HepG2 (cell line): Measurements from ENCODE around the gene N4BP2L1. TPM values are rescaled to one million over a fixed set of nuclear protein-coding genes. Genes with fewer than 3 reads are reported as not detected.

ENCODE experiments used
- DMTF1 ChIP-seq: sonication (generic); formaldehyde crosslinking; IDR thresholded peaks from 2 replicates; pipeline ENCODE4 v1.4.0; 2020; ENCODE audit warnings: mild to moderate bottlenecking, missing genetic modification reagents
- E2F5 ChIP-seq: sonication (generic); formaldehyde crosslinking; conservative IDR thresholded peaks from 2 replicates; pipeline ENCODE4 v1.4.0; 2020; ENCODE audit warnings: missing genetic modification reagents
- FOSL2 ChIP-seq: sonication (generic); formaldehyde crosslinking; IDR thresholded peaks from 2 replicates; pipeline ENCODE4 v1.4.0; 2020; ENCODE audit warnings: missing genetic modification reagents
- GATAD1 ChIP-seq: IDR thresholded peaks from 2 replicates; pipeline ENCODE4 v1.6.1; 2016; ENCODE audit warnings: missing genetic modification reagents, missing compliant biosample characterization
- GATAD2A ChIP-seq: IDR thresholded peaks from 2 replicates; pipeline ENCODE4 v1.6.1; 2016
- HMGXB4 ChIP-seq, 2 experiments: sonication (generic) in 1 of 2; formaldehyde crosslinking in 1 of 2; IDR thresholded peaks; 2 replicates each; pipeline versions ENCODE4 v1.4.0 to v1.6.1; 2018 to 2020; ENCODE audit warnings: missing genetic modification reagents in 2 of 2, borderline replicate concordance in 1 of 2, low read depth in 1 of 2, mild to moderate bottlenecking in 1 of 2, missing biosample characterization in 1 of 2
- IRF9 ChIP-seq: sonication (generic); formaldehyde crosslinking; IDR thresholded peaks from 2 replicates; pipeline ENCODE4 v1.8.0; 2022; ENCODE audit warnings: missing genetic modification reagents, mild to moderate bottlenecking, borderline replicate concordance
- KLF11 ChIP-seq: IDR thresholded peaks from 2 replicates; pipeline ENCODE4 v1.6.1; 2016; ENCODE audit warnings: missing compliant biosample characterization
- NCOR1 ChIP-seq: fragments of 200-600 bp; sonication (generic); IDR thresholded peaks from 2 replicates; pipeline ENCODE4 v1.7.0; 2017; ENCODE audit warnings: antibody characterized with exemption, low read length, borderline replicate concordance
- NR2C2 ChIP-seq: sonication (generic); formaldehyde crosslinking; IDR thresholded peaks from 2 replicates; pipeline ENCODE4 v1.4.0; 2020; ENCODE audit warnings: missing genetic modification reagents, mild to moderate bottlenecking, moderate library complexity, borderline replicate concordance
- RNF219 ChIP-seq: sonication (generic); formaldehyde crosslinking; IDR thresholded peaks from 2 replicates; pipeline ENCODE4 v1.5.0; 2020; ENCODE audit warnings: mild to moderate bottlenecking, missing genetic modification reagents
- SMAD3 ChIP-seq: sonication (generic); formaldehyde crosslinking; IDR thresholded peaks from 2 replicates; pipeline ENCODE4 v1.4.0; 2020; ENCODE audit warnings: missing genetic modification reagents
- TEF ChIP-seq: sonication (generic); formaldehyde crosslinking; IDR thresholded peaks from 2 replicates; pipeline ENCODE4 v1.5.0; 2020; ENCODE audit warnings: missing genetic modification reagents
- YEATS2 ChIP-seq: sonication (generic); formaldehyde crosslinking; IDR thresholded peaks from 2 replicates; pipeline ENCODE4 v1.4.0; 2020; ENCODE audit warnings: missing genetic modification reagents, borderline replicate concordance
- ZBED4 ChIP-seq: sonication (generic); formaldehyde crosslinking; IDR thresholded peaks from 2 replicates; pipeline ENCODE4 v1.4.0; 2020; ENCODE audit warnings: missing genetic modification reagents, borderline replicate concordance
- ZNF430 ChIP-seq: sonication (generic); formaldehyde crosslinking; IDR thresholded peaks from 2 replicates; pipeline ENCODE4 v1.9.0; 2021; ENCODE audit warnings: mild to moderate bottlenecking, missing genetic modification reagents
- polyA plus RNA-seq, 8 experiments: library from polyadenylated mRNA; depleted of rRNA in 3 of 8; stranded (reverse) in 7 of 8; unstranded in 1 of 8; fragments of >200 nt; fragmentation: Illumina TruSeq in 4 of 8; extraction: Trizol in 4 of 8; gene quantifications; 2 replicates each; pipeline versions ENCODE4 v1.2.1 to v1.2.3, GENCODE V29; 2011 to 2016; ENCODE audit warnings: low read depth in 4 of 8, missing spikeins in 1 of 8, mixed read lengths in 1 of 8; ENCODE audit not compliant: insufficient read depth in 1 of 8
- total RNA-seq, 5 experiments: library from RNA; depleted of rRNA; stranded (reverse); fragments of >200 nt; fragmentation: Illumina TruSeq; extraction: Trizol; gene quantifications; 2 replicates each; pipeline ENCODE4 v1.2.3, GENCODE V29; 2016; ENCODE audit warnings: low read depth in 1 of 5

N4BP2L1 gene
- total and polyA plus RNA-seq, 2 of the 13 experiments (the other 11 are each of a cell fraction or from before 2014, with no cell fraction given): 13.2 to 34.5 TPM

- TF ChIP-seq HMGXB4 (CRISPR knock-in tag; IDR thresholded peaks at IDR 0.05; ENCODE audit: borderline replicate concordance in 1 of 2, low read depth in 1 of 2): no peak
- peak; percentile 91 for TF ChIP-seq GATAD2A
- TF ChIP-seq RNF219 (CRISPR knock-in tag): no peak
- TF ChIP-seq KLF11 (CRISPR knock-in tag): no peak
- no peak for TF ChIP-seq DMTF1 (CRISPR knock-in tag)
- no peak for TF ChIP-seq ZBED4
- TF ChIP-seq FOSL2 (CRISPR knock-in tag): peak; percentile 48
- TF ChIP-seq TEF (CRISPR knock-in tag): no peak
- TF ChIP-seq ZNF430 (CRISPR knock-in tag): no peak
- TF ChIP-seq SMAD3 (CRISPR knock-in tag): peak; percentile 37; the same call in 1 of the 2 replicates
- TF ChIP-seq YEATS2 (CRISPR knock-in tag): no peak
- TF ChIP-seq E2F5 (CRISPR knock-in tag): no peak
- TF ChIP-seq IRF9 (CRISPR knock-in tag): no peak
- no peak for TF ChIP-seq GATAD1 (CRISPR knock-in tag)
- TF ChIP-seq NCOR1: peak; percentile 85; the same call in 1 of the 2 replicates
- peak; percentile 51; the same call in 1 of the 2 replicates for TF ChIP-seq NR2C2 (CRISPR knock-in tag)
These were observed 18.3 kb upstream of the N4BP2L1 start (continued) for GRCh38 chr13:32446220-32446619.
